Stimulated activated effector memory CD8-positive, alpha-beta T cell treated with anti-CD3 and anti-CD28 coated beads, Interleukin-12 subunit alpha, Interleukin-12 subunit beta, amount 100 ng/mL, for 72 hours (primary cell): ENCODE measurements around the gene PLCB1.

Source experiments
- ATAC-seq: fragments of 150-1000 bp; cut with Tn5 transposase; 2 replicates; pipeline ENCODE4 v1.10.0; 2021
- DNase-seq, 2 donors: peaks; one replicate each; pipeline ENCODE4 v3.0.0; 2021 to 2022; ENCODE audit warnings: low spot score in 2 of 2
- H3K27ac Mint-ChIP-seq: one replicate; pipeline ENCODE4 v1.8.0; 2022; ENCODE audit warnings: mild to moderate bottlenecking, mixed read lengths
- H3K36me3 Mint-ChIP-seq: one replicate; pipeline ENCODE4 v1.8.0; 2022; ENCODE audit warnings: mild to moderate bottlenecking, mixed read lengths
- H3K4me1 Mint-ChIP-seq: one replicate; pipeline ENCODE4 v1.8.0; 2022; ENCODE audit warnings: mixed read lengths
- H3K4me3 Mint-ChIP-seq: one replicate; pipeline ENCODE4 v1.8.0; 2022; ENCODE audit warnings: mild to moderate bottlenecking, mixed read lengths
- H3K9me3 Mint-ChIP-seq: one replicate; pipeline ENCODE4 v1.8.0; 2022; ENCODE audit warnings: mixed read lengths

The PLCB1 gene

GRCh38 chr20:8227293-8227692, 95.2 kb downstream of the PLCB1 start:
- no peak for DNase-seq
- Mint-ChIP-seq H3K4me1 (peaks cover 29% of the 10 kb centered on the region), H3K4me3 (no peak overlapping the region), H3K9me3 (no peaks in the 10 kb centered on the region), H3K27ac (peak overlapping the region; percentile 41), H3K36me3 (no peaks in the 10 kb centered on the region)
- ATAC-seq, result no peak

- Mint-ChIP-seq H3K9me3 (no peaks in the 10 kb centered on the region), H3K36me3 (no peaks in the 10 kb centered on the region), H3K4me3 (no peak overlapping the region), H3K4me1 (peaks cover 36% of the 10 kb centered on the region), H3K27ac (no peak overlapping the region)
- no peak for DNase-seq
- ATAC-seq, result no peak
Observed at GRCh38 chr20:8228315-8228714, 96.2 kb downstream of the PLCB1 start.

- Mint-ChIP-seq H3K9me3 (no peaks in the 10 kb centered on the region), H3K4me3 (no peak overlapping the region), H3K4me1 (peaks cover 41% of the 10 kb centered on the region), H3K36me3 (no peaks in the 10 kb centered on the region), H3K27ac (no peak overlapping the region)
- ATAC-seq (no peak), DNase-seq (no peak)
Observed at GRCh38 chr20:8229090-8229489, 97.0 kb downstream of the PLCB1 start.

DNA sequence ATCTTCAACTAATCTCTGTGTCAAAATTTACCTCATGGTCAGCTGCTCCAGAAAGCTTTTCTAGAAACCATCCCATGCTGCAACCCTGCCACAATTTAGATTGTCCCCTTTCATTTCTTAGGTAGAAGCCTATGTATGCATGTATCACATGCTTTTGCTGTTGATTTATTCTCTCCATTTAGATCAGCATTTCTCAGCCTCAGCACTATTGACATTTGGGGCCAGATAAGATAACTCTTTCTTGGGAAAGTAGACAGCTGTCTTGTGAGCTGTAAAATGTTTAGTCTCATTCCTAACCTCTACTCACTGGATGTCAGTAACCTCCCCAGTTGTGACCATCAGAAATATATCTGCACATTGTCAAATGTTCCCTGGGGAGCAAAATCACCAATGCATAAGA, 99.0 kb downstream of the PLCB1 start:
- DNase-seq (no peak), ATAC-seq (no peak)
- no peak overlapping the region for H3K27ac Mint-ChIP-seq
- H3K36me3 Mint-ChIP-seq, result no peaks in the 10 kb centered on the region
- H3K4me3 Mint-ChIP-seq, result no peak overlapping the region
- H3K4me1 Mint-ChIP-seq, result peaks cover 39% of the 10 kb centered on the region
- no peaks in the 10 kb centered on the region for H3K9me3 Mint-ChIP-seq

GRCh38 chr20:8232332-8232731, 100.3 kb downstream of the PLCB1 start:
- ATAC-seq, result no peak
- H3K4me1 Mint-ChIP-seq, result peaks cover 35% of the 10 kb centered on the region
- DNase-seq, result no peak
- no peak overlapping the region for H3K27ac Mint-ChIP-seq
- no peaks in the 10 kb centered on the region for H3K9me3 Mint-ChIP-seq
- no peaks in the 10 kb centered on the region for H3K36me3 Mint-ChIP-seq
- H3K4me3 Mint-ChIP-seq, result no peak overlapping the region

DNA sequence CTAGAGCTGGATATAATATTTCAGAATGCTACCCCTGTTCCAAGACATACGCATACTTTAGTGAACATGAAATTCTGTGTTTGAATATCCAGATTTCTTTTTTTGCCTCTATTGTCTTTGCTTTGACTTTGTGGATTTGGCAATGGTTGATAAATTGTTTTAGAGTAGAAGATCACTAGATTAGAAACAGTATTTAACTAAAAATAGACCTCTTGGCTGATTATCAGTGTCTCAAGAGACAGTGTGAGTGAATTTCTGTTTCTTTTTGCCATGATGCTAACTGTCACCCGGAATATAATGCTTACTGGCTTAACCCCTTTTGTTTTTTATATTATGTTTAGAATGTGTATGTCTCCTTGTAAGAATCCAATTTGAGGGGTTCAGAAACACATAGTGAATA, 102.5 kb downstream of the PLCB1 start:
- DNase-seq (no peak), ATAC-seq (no peak)
- H3K4me3 Mint-ChIP-seq, result no peak overlapping the region
- H3K9me3 Mint-ChIP-seq, result no peaks in the 10 kb centered on the region
- no peaks in the 10 kb centered on the region for H3K36me3 Mint-ChIP-seq
- H3K27ac Mint-ChIP-seq, result no peak overlapping the region
- H3K4me1 Mint-ChIP-seq, result peaks cover 46% of the 10 kb centered on the region

DNA sequence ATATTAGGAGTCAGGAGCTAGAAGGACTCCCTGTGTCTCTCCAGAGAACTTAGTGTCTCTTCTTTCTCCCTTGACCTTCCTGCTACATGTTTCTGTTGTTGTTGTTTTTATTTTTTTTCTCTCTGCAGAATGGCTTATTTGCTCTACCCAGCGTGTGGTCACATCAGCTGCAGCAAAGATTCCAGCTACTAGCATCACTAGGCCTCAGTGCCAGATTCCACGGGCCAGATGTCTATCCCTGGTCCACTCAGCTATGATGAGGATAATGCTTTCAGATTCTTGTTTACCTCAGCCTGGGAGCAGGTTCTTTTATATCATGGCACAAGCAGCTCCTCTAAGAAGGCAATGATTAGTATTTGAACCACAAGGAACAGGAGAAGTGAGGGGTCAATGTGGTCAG, 110.0 kb downstream of the PLCB1 start:
- no peaks in the 10 kb centered on the region for H3K36me3 Mint-ChIP-seq
- no peak overlapping the region for H3K4me3 Mint-ChIP-seq
- H3K27ac Mint-ChIP-seq, result no peak overlapping the region
- H3K9me3 Mint-ChIP-seq, result no peaks in the 10 kb centered on the region
- ATAC-seq (no peak), DNase-seq (no peak)
- peaks cover 45% of the 10 kb centered on the region for H3K4me1 Mint-ChIP-seq

DNA sequence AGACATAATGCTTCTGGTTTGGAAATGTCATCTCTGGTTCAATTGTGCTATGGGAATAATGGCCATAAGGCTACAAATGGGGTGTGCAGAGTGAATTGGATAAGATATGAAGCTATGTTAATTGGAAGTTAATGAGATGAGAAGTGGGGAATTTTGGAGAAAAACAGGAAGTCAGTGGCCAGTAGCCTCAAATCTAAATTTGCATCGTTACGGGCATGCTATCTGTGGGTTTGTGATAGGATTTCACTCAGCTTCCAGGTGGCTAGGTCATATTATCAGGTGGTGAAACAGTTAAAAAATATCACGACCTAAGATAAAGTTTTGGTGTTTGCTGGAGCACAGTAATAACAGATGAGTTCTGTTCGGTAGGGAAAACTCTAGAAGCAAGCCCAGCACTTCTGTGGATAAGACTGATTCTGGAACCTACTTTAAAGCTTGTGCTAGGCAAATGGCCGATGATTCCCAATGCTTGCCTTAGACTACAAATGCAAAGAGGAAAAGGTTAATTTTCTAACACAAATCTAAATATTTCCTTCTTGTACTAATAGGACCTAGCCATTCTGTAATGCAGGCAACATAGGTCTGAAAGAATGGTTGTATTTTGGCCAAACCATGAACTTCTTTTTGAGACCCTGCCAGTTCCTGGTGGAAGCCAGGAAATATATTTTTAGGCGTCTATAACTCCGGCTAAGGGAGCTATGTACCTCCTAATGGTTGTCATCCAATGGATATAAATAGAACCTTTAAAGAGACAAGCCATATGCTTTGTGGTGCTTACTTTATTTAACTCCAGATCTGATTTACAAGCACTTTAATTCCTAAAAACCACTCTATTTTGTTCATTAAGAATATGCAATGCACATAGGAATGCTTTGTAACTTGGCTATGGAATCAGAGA, 111.0 kb downstream of the PLCB1 start:
- ATAC-seq (no peak), DNase-seq (no peak)
- Mint-ChIP-seq H3K9me3 (no peaks in the 10 kb centered on the region), H3K36me3 (no peaks in the 10 kb centered on the region), H3K4me3 (no peak overlapping the region), H3K4me1 (peaks cover 51% of the 10 kb centered on the region), H3K27ac (no peak overlapping the region)

- H3K36me3 Mint-ChIP-seq, result no peaks in the 10 kb centered on the region
- H3K4me3 Mint-ChIP-seq, result no peak overlapping the region
- DNase-seq (no peak), ATAC-seq (no peak)
- H3K9me3 Mint-ChIP-seq, result no peaks in the 10 kb centered on the region
- no peak overlapping the region for H3K27ac Mint-ChIP-seq
- peaks cover 36% of the 10 kb centered on the region for H3K4me1 Mint-ChIP-seq
Observed at GRCh38 chr20:8244637-8245036, 112.6 kb downstream of the PLCB1 start.

- H3K36me3 Mint-ChIP-seq, result no peaks in the 10 kb centered on the region
- ATAC-seq (no peak), DNase-seq (no peak)
- no peak overlapping the region for H3K27ac Mint-ChIP-seq
- H3K9me3 Mint-ChIP-seq, result no peaks in the 10 kb centered on the region
- H3K4me1 Mint-ChIP-seq, result peaks cover 36% of the 10 kb centered on the region
- H3K4me3 Mint-ChIP-seq, result no peak overlapping the region
Observed at GRCh38 chr20:8246153-8246552, 114.1 kb downstream of the PLCB1 start.

DNA sequence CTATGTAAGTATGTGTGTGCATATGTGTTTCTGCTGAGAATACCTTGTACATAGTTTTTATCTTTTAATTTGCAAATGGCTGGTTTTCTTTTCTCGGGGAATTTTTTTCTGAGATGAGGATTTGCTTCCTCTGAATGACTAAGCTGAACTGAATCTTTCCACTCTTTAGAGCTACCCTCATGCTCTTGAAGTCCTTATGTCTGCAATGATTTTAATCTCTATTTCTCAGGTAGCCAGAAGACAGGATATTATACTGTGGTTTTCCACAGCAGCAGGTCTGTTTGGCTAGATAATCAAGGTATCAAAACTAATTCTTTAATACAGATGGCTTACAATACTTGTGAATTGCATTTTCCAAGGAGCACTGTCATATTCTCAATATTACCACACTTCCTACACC, 114.7 kb downstream of the PLCB1 start:
- DNase-seq (no peak), ATAC-seq (no peak)
- Mint-ChIP-seq H3K27ac (no peak overlapping the region), H3K36me3 (no peaks in the 10 kb centered on the region), H3K4me3 (no peak overlapping the region), H3K4me1 (peaks cover 31% of the 10 kb centered on the region), H3K9me3 (no peaks in the 10 kb centered on the region)

- no peak for ATAC-seq
- Mint-ChIP-seq H3K4me1 (peaks cover 18% of the 10 kb centered on the region), H3K9me3 (no peaks in the 10 kb centered on the region), H3K4me3 (no peak overlapping the region), H3K36me3 (no peaks in the 10 kb centered on the region), H3K27ac (no peak overlapping the region)
- no peak for DNase-seq
Observed at GRCh38 chr20:8248051-8248450, 116.0 kb downstream of the PLCB1 start.

DNA sequence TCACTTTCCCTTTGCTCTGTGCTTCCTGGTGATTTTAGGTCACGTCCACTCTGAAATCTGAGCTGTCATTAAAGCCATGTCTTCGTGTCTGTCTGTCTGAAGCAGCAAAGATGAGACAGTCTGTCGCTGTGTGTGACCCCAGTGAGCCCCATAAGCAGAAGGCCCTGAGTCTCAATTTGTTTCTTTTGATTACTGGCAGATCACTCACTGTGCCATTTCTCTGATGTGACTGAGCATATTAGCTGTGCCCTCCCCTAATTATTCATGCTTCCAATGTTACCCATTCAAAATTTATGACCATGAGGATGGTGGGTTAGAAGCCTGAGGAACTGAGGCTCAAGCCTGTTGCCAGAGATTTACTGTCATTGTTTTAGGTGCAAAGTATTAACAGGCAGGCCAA, 117.6 kb downstream of the PLCB1 start:
- DNase-seq (no peak), ATAC-seq (no peak)
- no peak overlapping the region for H3K27ac Mint-ChIP-seq
- H3K4me1 Mint-ChIP-seq, result peaks cover 13% of the 10 kb centered on the region
- no peak overlapping the region for H3K4me3 Mint-ChIP-seq
- H3K9me3 Mint-ChIP-seq, result no peaks in the 10 kb centered on the region
- H3K36me3 Mint-ChIP-seq, result no peaks in the 10 kb centered on the region

DNA sequence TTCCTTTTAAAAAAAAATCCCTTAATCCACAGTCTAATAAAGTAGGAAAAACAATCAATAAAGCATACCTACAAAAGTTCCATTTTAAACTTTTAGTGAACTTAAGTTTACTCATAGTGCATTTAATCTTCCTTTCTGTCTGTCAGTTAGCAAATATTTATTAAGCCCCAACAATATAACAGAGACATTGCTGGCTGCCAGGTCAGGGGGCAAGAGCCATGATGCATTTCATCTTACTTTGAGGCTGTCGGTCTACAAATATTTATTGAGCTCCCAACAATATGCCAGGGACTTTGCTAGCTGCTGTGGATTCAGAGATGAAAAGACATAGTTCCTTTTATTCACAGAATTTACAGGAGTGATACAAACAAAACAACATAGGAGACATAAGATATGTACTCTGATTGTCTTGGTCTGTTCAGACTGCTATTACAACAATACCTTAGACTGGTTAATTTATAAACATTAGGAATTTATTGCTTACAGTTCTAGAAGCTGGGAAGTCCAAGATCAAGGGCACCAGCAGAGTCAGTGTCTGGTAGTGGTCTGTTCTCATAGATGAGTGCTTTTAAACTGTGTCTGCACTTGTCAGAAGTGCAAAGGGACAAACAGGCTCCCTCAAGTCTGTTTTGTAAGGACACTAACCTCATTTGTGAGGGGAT, 118.6 kb downstream of the PLCB1 start:
- Mint-ChIP-seq H3K27ac (no peak overlapping the region), H3K9me3 (no peaks in the 10 kb centered on the region), H3K4me3 (no peak overlapping the region), H3K4me1 (peaks cover 13% of the 10 kb centered on the region), H3K36me3 (no peaks in the 10 kb centered on the region)
- DNase-seq (no peak), ATAC-seq (no peak)

- Mint-ChIP-seq H3K4me3 (no peak overlapping the region), H3K36me3 (no peaks in the 10 kb centered on the region), H3K27ac (no peak overlapping the region), H3K4me1 (peaks cover 15% of the 10 kb centered on the region), H3K9me3 (no peaks in the 10 kb centered on the region)
- DNase-seq, result no peak
- ATAC-seq, result no peak
Observed at GRCh38 chr20:8251201-8251575, 119.1 kb downstream of the PLCB1 start.

DNA sequence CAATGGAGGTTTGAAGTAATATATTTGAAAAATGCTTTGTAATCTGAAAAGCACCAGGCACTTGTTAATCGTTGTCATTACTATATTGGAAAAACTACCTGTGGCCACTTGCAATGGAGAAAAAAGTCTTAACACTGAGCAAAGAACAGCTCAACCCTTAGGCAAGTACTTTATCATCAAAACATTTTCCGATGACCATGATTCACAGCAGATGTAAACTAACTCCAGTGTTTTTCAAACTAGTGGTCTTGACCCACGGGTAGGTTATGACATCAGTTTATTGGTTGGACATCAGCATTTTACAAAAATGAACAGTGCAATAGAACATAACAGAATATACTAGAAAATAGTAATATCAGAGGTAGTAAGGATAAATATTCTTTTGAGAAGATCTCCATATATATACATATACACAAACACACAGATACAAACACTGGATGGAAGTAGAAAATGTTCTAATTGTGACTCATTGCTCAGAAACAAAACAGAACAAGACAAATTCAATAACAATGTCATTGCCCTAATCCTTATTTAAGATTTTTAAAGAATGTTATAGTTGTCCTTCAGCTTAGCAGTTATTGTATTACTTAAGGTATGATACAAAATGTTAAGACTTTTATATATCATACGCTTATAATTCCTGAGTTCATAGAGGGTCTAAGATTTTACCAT, 123.0 kb downstream of the PLCB1 start:
- Mint-ChIP-seq H3K4me3 (no peak overlapping the region), H3K36me3 (no peaks in the 10 kb centered on the region), H3K4me1 (peaks cover 7% of the 10 kb centered on the region), H3K9me3 (no peaks in the 10 kb centered on the region), H3K27ac (no peak overlapping the region)
- DNase-seq (no peak), ATAC-seq (no peak)
